Dermis microvascular lymphatic vessel endothelial cell (primary cell): ENCODE data around the gene TEKT1. TPM values are rescaled to one million over a fixed set of nuclear protein-coding genes. Genes with fewer than 3 reads are reported as not detected.
"Not testable (repeated sequence)": the region's sequence is repeated elsewhere in the genome, so short reads cannot be mapped to it uniquely, and the experiment has no call there.

Source experiments
- DNase-seq, 2 donors: peaks; one replicate each; pipeline versions ENCODE4 v3.0.0 to v3.0.0-alpha.2; 2010; ENCODE audit warnings: low read depth in 2 of 2
- total RNA-seq: library from RNA; depleted of rRNA; stranded (reverse); fragments of >200 nt; gene quantifications from 2 replicates; pipeline ENCODE4 v1.2.1, GENCODE V29; 2014

TEKT1 gene
- total RNA-seq, 1 donor from 2014 or later = not detected

GRCh38 chr17:6816368-6816767 lies 15.2 kb downstream of the TEKT1 start:
- DNase-seq = not testable (repeated sequence)

GRCh38 chr17:6815775-6816174 lies 15.8 kb downstream of the TEKT1 start:
- DNase-seq = no peak

GRCh38 chr17:6812295-6812694 lies 19.2 kb downstream of the TEKT1 start:
- no peak for DNase-seq

- no peak for DNase-seq
Measured at GRCh38 chr17:6811510-6811909, 20.0 kb downstream of the TEKT1 start.

- DNase-seq = peak in 1 of 2 donors; percentile 22
Measured at GRCh38 chr17:6800422-6801027, 31.0 kb downstream of the TEKT1 start.

- DNase-seq = no peak
Measured at GRCh38 chr17:6799738-6800137, 31.8 kb downstream of the TEKT1 start.

- DNase-seq = no peak
Measured at GRCh38 chr17:6797718-6798351, 33.7 kb downstream of the TEKT1 start.

GRCh38 chr17:6796887-6797490 lies 34.5 kb downstream of the TEKT1 start:
- DNase-seq = peak; percentile 10 to 60

GRCh38 chr17:6796017-6796886 lies 35.3 kb downstream of the TEKT1 start:
- DNase-seq = peak in 1 of 2 donors; percentile 23

- no peak for DNase-seq
Measured at GRCh38 chr17:6793748-6794493, 37.6 kb downstream of the TEKT1 start.

GRCh38 chr17:6789146-6789545 lies 42.4 kb downstream of the TEKT1 start:
- DNase-seq = no peak

- peak; percentile 32 to 44 for DNase-seq
Measured at GRCh38 chr17:6787081-6787693, 44.3 kb downstream of the TEKT1 start.

- peak; percentile 80 to 90 for DNase-seq
Measured at GRCh38 chr17:6786618-6787017, 44.9 kb downstream of the TEKT1 start.

- DNase-seq = no peak
Measured at GRCh38 chr17:6782244-6782643, 49.3 kb downstream of the TEKT1 start.

GRCh38 chr17:6780886-6781285 lies 50.6 kb downstream of the TEKT1 start:
- no peak for DNase-seq

GRCh38 chr17:6780001-6780400 lies 51.5 kb downstream of the TEKT1 start:
- no peak for DNase-seq

GRCh38 chr17:6779411-6779810 lies 52.1 kb downstream of the TEKT1 start:
- no peak for DNase-seq

- no peak for DNase-seq
Measured at GRCh38 chr17:6775871-6776405, 55.6 kb downstream of the TEKT1 start, which contains the start of gene FBXO39. TSS of gene FBXO39 (plus strand) at chr17:6776215. CDS start at chr17:6779869, 3,654 bp downstream.

- not testable (repeated sequence) for DNase-seq
Measured at GRCh38 chr17:6774906-6775305, 56.6 kb downstream of the TEKT1 start.

GRCh38 chr17:6772016-6772415 lies 59.5 kb downstream of the TEKT1 start:
- DNase-seq = no peak
